GM04504 (cell line): ENCODE measurements around the gene SRA1.
"Not testable (repeated sequence)": the region's sequence is repeated elsewhere in the genome, so short reads cannot be mapped to it uniquely, and the experiment has no call there.

ENCODE experiments used
- DNase-seq: peaks from one replicate; pipeline ENCODE4 v3.0.0-alpha.2; 2012; ENCODE audit warnings: low read depth

Gene SRA1

DNA sequence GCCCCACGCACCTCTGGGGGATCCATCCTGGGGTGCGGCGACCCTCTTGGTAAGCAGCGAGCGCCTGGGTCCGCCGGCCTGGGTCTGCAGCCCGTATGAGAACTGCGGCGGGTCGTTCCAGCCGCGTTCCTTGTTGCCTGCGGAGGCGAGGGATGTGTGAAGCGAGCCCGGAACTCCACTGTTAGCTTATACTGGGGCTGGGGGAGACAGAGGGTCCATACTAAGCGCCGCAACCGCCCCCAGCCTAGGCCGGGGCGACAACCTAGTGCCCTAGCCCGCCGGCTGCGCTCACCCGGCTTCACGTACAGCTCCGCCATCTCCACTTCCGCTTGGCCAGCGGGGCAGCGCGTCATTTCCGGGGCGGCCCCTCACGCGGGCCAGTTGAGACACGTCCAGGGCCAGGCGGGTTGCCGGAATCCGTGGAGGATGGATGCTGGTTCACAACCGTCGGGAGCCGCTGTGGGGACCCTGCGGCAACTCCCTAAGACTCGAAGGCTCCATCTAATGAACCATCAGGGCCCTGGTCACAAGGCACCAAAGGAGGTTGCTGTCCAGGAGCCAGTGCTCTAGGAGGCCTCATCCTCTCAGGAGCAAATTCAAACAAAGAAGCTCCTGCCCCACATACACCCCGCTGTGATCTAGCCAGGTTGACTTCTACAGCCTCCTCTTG lies at the start of gene SRA1:
SRA1 (minus strand) TSS at position 338 of the 670 bp plus-strand sequence; CDS start at position 317, 21 bp downstream.
- DNase-seq, result peak; percentile 79

DNA sequence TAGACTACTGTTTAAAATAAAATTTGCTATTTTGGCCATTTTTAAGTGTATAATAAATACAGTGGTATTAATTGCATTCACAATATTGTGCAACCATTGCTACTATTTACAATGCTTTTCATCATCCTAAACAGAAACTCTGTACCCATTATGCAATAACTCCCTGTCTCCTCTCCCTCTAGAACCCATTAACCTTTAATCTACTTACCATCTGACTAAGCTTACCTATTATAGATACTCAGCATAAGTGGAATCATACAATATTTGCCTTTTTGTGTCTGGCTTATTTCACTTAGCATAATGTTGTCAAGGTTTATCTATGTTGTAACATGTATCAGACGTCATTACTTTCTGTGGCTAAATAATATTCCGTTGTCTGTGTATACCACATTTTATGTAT lies 49.8 kb upstream of the SRA1 start:
- no peak for DNase-seq

DNA sequence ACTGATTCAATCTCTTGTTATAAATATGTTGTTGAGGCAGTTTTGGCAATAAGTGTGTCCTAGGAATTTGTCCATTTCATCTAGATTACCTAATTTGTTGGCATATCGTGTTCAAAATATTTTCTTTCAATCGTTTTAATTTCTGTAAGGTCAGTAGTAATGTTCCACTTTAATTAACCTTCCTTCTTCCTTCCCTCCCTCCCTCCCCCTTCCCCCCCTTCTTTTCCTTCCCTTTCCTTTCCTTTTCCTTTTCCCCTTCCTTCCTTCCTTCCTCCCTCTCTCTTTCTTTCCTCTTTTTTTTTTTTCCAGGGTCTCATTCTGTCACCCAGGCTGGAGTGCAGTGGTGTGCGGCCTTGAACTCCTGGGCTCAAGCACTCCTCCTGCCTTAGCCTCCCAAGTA lies 48.6 kb upstream of the SRA1 start:
- DNase-seq, result no peak

DNA sequence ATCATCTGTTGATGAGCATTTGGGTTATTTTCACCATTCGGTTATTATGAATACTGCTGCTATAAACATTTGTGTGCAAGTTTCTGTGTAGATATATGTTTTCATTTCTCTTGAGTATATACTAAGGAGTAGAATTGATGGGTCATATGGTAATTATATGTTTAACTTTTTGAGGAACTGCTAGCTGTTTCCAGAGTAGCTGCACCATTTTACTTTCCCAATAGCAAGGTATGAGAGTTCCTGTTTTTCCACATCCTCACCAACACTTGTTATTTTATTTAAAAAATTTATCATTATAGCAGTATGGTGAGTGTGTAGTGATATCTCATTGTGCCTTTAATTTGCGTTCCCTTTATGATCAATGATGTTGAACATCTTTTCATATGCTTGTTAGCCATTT lies 46.5 kb upstream of the SRA1 start:
- DNase-seq, result no peak

DNA sequence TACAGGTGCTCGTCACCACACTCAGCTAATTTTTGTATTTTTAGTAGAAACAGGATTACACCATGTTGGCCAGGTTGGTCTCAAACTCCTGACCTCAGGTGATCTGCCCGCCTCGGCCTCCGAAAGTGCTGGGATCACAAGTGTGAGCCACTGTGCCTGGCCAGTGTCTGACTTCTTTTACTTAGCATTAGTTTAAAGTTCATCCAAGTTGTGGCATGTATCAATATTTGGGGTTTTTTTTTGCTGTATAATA lies 46.1 kb upstream of the SRA1 start:
- not testable (repeated sequence) for DNase-seq

DNA sequence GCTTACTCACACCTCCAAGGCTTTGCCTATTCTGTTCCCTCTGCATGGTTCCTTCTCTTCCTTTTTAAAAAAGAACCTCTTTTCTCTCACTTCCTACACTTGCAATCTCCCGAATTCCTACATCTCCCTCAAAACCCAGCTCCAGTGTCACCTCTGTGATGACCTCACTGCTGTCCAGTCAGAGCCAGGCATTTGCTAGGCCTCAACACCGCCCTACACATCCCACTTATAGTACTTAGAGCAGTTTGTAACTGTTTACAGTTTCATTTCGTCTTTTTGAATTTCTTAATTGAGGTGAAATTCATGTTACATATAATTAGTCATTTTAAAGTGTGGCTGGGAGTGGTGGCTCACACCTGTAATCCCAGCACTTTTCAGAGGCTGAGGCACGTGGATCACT lies 44.9 kb upstream of the SRA1 start:
- no peak for DNase-seq

DNA sequence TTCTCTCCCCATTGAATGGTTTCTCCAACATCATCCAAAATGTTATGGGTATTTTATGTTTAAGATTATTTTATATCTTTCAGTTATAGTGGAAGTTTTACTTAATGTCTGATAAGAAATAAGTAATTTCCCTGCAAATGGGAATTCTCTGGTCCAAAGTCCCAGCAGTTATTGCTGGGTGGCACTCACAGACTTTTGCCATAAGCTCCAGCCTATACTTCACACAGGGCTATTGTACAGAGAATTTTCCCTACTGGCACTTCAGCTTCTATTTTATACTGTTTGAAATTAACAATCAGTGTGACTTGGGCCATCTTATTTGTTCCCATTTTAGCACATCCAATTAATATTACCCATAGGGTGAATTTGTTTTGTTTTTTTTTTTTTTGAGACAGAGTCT lies 42.8 kb upstream of the SRA1 start:
- DNase-seq, result no peak

DNA sequence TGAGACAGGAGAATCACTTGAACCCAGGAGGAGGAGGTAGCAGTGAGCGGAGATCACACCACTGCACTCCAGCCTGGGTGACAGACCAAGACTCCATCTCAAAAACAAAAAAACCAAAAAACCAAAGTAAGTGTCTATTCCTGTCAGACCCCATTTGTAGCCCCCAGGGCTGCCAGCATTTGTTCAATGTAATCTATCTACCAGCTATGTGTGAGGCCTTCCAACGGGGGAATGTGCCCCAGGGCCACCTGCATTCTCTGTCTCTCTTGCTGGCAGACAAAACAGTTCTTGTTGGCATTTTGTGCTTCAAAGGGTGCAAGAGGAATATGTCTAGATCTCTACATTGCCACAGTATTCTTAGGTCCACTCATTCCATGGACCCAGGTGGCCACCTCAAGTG lies 41.6 kb upstream of the SRA1 start:
- no peak for DNase-seq

DNA sequence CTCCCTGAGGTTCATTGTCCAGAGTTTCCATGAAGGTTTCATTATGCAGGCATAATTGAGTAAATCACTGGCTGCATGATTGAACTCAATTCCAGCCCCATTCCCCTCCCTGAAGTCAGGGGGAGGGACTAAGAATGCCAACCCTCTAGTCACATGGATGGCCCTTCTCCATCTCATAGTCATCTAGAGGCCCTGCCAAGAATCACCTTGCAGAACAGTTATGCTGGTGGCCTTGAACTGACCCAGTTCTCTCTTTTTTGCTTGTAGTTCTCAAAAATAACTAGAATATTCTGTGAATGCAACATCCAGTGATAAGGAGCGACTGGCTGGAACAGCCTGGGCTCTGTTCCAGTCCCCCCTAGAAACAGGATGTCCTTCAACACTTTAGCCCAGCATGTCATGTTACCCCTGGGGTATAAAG lies 39.1 kb upstream of the SRA1 start:
- DNase-seq, result no peak

DNA sequence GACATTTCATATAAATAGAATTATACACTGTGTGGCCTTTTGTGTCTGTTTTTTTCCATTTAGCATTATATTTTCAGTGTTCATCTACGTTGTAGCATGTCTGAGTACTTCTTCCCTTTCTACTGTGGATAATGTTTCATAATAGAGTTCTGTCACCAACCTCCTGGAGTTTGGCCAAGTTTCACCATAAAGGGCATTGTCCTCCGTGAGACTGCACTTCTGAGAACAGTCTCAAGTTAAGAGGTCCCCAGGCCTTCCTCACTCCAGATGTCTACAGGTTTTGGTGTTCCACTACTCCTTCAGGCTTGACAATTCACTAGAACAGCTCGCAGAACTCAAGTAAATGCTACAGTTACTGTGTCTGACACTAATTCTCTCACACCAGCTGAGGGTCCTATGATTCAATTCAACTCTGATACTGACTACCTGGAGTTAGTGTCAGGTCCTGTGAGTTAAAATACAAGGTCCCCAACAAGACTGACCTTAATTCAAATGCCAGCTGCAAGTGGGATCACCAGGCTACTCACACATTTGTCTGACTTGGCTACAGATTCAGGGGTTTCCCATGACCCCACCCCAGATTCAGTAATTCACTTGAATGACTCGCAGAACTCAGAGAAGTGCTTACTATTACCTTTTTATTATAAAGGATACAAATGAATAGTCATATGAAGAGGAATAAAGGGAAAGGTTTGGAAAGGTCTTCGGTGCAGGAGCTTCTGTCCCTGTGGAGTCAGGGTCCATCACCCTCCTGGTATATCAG lies 38.4 kb upstream of the SRA1 start:
- DNase-seq, result no peak

DNA sequence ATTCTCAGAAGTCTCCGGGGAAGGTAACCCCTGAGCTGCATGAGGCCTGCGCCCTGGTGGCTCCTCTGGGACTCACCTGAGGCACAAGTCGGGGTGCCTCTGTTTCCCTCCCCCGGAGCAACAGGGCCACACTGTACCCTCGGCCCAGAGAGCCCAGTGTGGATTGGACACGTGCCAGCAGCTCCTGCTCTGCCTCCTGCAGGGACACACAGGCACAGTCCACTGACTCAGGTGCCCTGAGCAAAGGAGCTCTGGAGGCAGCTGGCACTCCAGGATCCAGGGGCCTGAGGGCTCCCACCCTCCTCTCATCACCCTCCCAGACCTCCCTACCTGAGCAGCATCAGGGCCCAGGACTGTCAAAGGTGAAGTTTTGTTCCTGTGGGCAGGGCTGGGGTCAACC lies 36.9 kb upstream of the SRA1 start:
- no peak for DNase-seq

DNA sequence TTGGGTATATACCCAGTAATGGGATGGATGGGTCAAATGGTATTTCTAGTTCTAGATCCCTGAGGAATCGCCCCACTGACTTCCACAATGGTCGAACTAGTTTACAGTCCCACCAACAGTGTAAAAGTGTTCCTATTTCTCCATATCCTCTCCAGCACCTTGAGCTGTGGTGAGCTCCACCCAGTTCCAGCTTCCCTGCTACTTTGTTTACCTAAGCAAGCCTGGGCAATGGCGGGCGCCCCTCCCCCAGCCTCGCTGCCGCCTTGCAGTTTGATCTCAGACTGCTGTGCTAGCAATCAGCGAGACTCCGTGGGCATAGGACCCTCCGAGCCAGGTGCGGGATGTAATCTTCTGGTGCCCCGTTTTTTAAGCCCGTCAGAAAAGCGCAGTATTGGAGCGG lies 35.8 kb upstream of the SRA1 start:
- DNase-seq, result not testable (repeated sequence)

DNA sequence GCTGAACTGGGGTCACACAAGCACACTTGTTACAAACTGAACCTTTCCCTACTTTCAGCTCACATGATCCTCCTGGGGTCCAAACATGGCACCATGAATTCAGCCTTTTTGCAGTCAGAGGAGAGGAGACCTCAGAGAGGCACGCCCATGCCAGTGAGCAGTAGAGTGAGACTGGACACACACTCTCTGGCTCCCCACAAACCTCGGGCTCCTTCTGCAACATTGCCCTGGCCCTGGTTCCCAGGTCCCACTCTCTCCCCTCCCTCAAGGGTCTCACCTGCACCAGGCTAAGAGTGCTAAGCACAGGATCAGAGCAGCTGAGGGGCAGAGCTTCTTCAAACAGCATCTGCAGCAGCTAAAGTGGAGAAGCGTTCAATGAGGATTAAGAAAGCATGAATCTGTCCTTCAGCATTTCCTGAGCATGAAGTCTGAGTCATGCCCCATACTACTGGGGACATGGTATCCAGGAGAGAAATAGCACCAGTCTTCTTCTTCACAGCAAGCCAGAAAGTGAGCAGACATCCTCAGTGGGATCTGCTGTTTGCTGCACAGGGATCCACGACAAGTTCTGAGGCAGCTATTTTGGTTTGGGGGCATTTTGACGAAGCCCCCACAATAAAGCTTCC lies 34.6 kb upstream of the SRA1 start:
- no peak for DNase-seq

DNA sequence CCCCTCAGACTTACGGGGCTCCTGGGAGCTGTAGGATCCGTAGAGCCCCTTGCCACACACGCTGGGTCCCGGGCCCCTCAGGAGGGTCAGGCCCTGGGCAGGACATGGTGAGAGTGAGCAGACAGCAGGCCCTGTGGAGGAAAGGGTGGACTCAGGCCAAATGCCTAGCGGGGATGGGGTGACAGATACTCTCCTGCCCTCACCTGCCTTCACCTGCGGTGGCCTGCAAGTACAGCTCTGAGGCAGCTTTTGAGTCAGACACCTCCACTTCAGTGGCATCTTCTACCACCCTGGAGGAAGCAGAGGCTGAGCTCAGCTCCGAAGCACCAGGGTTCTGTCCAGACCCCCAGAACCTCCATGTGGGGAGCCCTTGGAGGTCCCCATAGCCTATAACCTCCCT lies 33.6 kb upstream of the SRA1 start:
- DNase-seq, result no peak

DNA sequence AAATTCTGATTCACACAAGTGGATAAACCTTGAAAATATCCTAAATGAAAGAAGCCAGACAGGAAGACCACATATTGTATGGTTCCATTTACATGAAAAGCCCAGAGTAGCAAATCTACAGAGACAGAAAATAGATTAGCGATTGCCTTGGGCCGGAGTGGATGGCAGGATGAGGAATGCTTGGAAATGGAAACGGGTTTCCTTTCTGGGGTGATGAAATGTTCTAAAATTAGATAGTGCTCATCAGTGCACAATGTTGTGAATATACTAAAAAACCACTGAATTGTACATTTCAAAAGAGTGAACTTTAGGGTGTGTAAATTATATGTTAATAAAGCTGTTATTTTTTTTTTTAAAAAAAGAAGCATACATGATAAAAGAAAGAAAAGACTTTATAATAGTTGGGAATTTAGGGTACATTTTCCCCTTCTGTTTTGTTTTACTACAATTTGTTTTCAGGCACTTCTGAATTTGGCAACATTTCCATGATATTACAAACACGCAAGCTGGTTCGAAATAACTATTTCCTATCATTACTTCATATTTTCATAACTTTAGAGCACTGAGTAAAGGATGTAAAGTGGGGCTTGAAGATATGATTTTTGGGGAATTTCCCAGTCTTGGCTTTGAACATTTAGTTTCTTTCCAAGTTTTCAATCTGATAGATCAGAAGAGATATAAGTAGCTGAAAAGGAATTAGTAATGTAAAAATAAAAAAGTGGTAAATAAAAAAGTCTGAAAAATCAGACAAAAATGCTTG lies 31.2 kb upstream of the SRA1 start:
- no peak for DNase-seq

DNA sequence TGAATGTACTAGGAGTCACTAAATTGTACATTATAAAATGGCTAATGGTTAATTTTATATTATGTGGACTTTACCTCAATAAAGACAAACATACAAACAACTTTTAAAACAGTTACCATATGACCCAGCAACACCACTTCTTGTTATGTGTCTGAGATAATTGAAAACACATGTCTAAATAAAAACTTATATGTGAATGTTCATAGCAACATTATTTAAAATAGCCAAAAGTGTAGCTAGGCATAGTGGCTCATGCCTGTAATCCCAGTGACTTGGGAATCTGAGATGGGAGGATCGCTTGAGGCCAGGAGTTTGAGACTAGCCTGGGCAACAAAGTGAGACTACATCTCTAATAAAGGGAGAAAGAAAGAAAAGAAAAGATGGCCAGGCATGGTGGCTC lies 30.2 kb upstream of the SRA1 start:
- DNase-seq, result no peak

DNA sequence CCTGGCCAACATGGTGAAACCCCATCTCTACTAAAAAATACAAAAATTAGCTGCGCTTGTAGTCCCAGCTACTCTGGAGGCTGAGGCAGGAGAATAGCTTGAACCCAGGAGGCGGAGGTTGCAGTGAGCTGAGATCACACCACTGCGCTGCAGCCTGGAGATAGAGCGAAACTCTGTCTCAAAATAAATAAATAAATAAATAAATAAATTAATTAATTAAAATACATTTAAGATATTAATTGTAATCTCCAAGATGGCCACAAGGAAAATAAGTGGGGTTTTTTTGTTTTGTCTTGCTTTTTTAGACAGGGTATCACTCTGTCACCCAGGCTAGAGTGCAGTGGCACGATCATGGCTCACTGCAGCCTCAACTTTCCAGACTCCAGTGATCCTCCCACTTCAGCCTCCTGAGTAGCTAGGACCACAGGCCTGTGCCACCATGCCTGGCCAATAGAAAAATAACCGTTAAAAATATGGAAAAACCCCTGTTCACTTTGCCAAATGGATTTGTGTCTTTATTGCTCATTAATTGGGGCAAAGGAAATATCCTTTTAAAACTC lies 22.0 kb upstream of the SRA1 start:
- DNase-seq, result not testable (repeated sequence)

DNA sequence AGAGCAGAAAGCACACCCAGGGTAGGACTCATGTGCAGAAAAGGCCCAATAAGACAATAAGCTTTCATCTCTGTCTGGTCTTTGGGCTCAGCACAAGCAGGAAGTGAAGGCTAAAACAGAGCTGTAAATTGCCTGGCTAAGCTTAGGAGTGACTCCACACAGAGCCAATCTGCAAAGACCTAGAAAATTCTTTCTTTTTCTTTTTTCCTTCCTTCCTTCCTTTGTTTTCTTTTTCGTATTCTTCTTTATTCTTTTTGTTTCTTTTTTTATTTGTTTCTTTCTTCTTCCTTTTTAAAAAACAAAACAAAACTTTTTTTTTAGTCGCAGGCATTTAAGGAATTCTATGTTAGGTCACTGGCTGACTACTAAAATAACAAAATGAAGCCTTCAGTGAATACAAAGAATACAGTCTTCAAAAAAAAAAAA lies 19.5 kb upstream of the SRA1 start:
- DNase-seq, result no peak

DNA sequence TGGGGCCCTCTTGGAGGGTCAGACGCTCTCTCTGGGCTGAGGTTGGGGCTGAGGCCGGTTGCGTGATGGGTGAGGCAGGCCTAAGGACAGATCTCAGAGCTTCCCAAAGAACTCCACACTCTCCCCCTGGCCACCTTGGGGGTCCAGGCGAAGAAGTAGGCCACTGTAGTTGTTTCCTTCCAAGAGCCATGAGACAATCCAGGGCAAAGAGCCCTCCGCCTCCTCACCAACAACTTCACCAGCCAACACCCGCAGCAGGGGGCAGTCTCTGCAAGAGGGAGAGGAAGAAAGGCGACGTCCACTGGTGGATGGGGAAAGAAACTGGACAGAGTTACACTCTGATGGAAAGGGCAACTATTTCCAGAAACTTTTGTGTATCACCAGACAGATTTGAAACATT lies 18.0 kb upstream of the SRA1 start:
- no peak for DNase-seq

DNA sequence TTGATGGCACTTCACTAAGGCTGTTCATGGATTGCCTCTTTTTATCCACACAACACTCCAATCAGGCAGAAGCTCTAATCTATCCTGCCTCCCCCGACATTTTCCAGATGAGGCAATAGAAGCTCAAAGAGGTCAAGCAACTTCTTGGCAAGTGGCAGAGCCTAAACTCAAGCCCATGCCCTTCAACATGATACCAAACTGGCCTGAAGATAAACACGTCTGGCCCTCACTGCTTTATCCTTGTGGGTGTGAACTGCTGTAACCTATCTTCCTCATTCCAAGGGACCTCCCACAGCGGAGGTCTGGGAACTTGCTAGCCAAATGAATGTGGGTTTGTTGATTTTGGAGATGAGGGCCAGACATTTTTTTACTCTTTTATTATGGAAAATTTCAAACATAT lies 16.9 kb upstream of the SRA1 start:
- DNase-seq, result no peak

DNA sequence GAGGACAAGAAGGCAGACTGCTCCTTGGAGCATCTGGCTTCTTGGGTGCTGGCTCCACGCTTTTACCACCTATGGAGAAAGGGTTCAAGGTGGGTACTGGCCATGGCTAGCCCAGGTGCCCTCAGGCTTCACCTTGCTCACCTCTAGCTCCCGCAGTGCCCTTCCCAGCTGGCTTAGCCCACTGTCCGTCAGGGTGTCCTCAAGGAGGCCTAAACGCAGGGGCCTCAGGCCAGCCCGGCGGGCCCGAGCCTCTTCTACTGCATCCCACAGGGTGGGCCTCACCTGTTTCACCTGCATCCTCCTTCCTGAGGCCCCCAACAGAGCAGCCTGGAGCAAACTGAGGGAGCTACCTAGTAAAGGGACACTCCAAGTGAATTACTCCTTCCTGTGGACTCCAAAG lies 16.4 kb upstream of the SRA1 start:
- no peak for DNase-seq

DNA sequence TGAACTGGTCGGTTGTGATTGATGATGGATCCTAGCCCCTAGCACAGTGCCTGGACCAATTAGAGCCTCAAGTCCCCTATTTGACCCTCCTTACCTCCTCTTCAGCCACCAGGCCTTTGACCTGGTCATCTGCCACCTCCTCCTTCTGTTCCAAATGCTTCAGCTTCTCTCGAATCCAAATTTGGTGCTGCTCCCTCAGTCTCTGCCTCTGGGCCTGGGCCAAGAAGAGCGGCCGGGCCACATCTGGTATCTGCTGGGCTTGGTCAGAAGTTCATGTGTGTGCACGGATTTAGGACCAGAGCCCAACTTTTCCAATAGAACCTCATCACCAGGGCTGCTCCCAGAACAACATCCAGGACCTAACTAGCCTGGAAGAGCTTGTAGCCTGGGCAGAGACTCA lies 13.8 kb upstream of the SRA1 start:
- DNase-seq, result no peak

DNA sequence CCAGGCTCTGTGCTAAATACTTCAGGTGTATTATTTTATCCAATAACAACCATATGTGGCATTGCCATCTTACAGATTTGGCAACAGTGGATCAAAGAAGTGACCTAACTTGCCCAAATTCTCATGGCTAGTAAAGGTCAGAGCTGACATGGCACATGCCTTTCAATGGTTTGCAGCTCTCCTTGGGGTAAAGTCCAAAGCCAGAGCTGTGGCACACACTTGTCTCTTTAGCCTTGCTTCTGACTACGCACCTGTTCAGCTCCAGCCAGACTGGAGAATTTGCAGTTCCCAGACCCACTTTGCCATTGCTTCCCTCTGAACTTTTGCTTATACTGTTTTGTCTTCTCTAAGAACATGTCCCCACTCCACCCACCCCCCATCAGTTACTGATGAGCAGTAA lies 13.2 kb upstream of the SRA1 start:
- no peak for DNase-seq
